HG03060 (cell line): ENCODE measurements around the gene TCFL5.

Source experiments
- ATAC-seq: cut with Tn5 transposase; IDR thresholded peaks from one replicate; pipeline ENCODE4 v1.9.1; 2021; ENCODE audit warnings: low read depth, moderate number of reproducible peaks; ENCODE audit not compliant: unreplicated experiment

The TCFL5 gene

DNA sequence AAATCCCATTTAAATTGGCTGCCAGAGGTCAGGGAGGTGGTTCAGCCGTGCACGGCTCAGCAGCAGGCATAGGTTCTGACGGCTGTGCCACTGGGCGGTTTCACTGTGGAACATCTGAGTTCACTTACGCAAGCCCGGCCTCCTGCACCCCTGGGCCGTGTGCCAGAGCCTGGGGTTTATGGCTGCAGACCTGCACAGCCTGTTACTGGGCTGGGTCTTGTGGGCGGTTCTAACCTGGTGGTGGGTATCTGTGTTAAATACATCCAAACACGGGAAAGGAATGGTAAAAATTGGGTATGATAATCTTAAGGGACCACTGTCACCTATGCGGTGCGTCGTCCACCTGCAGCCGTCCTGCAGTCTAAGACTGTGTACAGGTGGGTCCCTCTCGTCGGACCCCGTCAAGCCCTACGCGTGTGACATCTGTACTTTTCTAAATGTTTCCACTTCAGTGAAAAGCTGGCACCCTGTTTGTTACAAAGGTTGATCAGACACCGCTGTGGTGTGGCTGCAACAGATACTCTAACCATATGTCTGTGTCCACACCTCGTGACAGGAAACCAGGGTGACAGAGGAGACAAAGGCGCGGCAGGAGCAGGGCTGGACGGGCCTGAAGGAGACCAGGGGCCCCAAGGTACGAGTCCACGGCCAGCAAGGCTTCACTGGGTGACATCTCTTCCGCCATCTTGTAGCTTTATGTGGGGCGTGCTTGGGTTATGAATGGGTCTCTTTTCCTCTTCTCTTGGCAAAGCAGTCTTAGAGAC is 23.3 kb downstream of the TCFL5 start:
- ATAC-seq = no peak

DNA sequence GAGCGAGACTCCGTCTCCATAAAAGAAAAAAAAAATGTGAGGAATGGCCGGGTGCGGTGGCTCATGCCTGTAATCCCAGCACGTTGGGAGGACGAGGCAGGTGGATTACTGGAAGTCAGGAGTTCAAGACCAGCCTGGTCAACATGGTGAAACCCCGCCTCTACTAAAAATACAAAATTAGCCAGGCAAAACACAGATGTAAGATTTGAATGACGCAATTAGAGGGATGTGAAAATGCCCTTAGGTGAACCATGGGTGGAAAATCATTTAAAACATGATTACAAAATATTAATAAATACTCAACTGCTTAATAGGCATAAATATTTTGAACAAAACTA is 23.9 kb downstream of the TCFL5 start:
- ATAC-seq = no peak

DNA sequence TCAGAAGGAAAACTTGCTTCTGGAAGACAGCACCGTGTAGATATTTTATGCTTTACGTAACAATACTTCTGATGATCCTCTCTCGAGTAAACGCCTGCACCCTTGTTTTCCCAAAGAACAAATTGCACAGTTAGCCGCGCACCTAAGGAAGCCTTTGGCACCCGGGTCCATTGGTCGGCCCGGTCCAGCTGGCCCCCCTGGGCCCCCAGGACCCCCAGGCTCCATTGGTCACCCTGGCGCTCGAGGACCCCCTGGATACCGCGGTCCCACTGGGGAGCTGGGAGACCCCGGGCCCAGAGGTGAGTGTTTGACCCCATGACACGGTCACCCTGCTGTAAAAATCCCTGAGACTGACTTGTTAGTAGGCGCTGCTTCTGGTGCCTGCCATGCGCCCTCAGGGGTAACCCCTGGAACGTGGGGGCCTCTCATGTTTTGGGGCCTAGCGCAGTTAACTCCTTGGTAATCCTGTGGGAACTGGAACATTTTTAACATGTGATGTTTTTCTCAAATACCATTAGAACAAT is 24.6 kb downstream of the TCFL5 start:
- no peak for ATAC-seq

DNA sequence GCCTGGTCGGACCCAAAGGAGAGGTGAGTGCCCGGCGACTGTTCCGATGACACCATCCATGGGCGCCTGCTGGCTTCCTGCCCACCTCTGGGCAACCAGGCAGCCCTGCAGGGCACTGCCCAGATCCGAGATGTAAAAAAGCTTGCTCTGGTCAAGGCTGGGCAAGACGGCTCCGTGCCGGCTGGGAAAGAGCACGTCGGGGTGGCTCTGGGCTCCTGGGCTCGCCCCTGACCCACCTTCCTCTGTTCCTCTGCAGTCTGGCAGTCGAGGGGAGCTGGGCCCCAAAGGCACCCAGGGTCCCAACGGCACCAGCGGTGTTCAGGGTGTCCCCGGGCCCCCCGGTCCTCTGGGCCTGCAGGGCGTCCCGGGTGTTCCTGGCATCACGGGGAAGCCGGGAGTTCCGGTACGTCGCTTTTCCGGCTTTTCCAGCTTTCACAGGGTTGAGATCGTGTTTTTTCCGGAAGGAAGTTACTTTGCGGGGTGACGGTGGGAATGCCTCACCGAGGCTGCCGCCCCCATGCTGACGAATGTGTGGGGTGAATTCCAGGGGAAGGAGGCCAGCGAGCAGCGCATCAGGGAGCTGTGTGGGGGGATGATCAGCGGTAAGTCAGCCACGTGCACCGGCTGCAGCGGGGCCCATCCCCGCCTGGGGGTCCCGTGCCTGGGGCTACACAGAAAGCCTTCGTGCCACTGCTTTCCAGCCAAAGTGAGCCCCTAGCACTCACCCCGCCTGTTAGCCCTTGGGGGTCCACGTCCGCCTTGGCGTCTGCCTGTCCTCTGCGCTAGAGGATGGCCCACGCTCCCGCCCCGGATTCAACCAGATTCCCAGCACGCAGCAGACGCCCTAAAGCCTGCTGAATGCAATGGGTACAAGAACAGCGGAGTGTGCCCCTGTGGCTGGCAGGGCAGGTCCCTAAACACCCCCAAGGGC is 25.4 kb downstream of the TCFL5 start:
- no peak for ATAC-seq

DNA sequence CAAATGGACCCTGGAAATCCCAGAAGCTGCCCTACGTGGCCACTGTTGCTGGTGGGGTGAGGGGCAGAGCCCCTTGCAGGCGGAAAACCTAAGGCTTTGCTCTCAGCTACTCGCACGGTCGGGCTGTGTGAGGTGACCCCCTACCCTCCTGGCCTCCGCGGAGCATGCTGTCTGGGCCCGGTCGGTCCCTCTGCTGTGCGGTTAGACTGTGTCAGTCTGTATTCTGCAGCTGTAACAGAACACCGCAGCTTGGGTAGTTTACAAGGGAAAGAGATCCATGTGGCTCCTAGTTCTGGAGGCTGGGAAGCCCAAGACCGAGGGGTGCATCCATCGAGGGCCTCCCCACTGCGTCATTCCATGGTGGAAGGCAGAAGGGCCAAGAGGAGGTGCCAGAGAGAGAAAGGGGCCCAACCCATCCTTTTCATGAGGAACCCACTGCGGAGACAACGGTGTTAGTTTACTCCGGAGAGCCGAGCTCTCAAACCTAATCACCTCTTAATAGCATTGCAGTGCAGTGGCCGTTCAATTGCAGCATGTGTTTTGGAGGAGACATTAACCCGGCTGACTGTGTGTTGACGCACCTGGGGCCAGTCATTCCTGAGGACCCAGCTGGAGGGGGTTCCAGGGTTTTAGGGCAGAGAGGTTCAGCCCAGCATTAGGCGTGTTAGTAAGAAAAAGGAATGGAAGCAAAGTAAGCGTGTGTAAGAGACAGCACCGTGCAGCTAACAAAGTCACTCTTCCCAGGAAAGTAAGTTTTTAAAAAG is 26.5 kb downstream of the TCFL5 start:
- ATAC-seq = no peak

DNA sequence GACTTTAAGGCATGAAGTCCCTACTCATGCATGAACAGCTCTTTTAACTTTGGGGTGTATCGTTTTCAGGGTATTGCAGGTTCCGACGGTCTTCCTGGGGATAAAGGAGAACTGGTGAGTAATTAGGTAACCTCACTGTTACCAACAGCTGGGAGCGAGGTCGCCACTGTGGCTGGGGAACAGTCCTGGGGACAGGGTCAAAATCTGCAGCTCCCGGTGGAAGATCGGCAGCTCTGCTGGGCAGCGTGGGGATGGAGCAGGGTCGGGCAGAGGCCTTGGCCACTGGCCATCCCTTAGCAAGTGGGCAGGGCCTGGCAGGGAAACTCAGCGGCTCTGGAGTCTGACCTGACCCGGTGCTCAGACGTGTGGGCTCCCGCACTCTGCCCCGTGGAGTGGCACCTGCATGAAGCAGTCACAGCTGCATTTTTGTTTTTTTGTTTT is 28.7 kb downstream of the TCFL5 start:
- no peak for ATAC-seq

DNA sequence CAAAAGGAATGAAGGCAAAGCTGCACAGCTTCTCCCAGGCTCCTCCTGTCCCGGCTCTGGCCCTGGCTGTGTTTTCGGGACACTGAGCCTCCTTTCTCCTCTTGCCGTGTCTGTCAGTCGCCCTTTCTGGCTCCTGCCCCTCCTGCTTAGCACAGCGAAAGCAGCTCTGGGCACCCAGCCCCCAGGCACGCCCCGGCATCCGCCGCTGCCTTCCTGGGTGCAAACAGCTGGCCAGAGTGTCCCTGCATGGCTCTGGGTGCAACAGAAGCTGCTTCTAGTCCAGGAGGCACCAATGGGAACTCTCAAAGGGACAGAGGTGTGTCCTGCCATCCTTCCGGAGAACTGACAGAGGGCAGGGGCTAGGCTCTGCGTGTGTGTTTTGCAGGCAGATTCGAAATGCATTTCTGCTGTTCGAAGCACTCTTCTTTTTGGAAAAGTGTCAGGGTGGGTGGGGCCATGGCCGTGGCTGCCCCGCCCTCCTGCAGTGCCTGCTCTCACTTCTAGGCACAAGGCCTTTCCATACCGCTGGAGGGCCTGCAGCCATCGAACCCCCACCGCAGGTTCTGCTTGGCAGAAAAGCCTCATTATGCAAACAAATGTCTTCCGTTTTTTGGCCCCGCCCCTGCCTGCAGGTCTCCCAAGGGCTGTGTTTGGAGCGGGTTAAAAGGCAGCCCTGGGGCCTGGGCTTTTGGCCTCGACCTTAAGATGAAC is 29.3 kb downstream of the TCFL5 start:
- no peak for ATAC-seq

DNA sequence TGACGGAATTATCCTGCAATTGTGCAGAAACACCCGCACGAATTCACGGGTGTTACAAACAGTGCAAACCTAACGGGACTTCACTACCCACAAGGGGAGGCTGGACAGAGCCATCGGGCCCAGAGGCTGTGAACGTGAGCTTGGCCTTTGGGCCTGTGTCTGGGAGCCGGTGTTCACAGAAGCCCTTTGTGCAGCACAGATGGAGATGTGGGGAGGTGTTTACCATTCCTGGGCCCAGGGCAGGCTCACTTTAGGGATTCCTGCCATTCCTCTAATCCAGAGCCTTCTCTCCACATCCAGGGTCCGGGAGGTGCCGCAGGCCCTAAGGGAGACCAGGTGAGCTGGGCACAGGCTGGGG is 29.8 kb downstream of the TCFL5 start:
- no peak for ATAC-seq

DNA sequence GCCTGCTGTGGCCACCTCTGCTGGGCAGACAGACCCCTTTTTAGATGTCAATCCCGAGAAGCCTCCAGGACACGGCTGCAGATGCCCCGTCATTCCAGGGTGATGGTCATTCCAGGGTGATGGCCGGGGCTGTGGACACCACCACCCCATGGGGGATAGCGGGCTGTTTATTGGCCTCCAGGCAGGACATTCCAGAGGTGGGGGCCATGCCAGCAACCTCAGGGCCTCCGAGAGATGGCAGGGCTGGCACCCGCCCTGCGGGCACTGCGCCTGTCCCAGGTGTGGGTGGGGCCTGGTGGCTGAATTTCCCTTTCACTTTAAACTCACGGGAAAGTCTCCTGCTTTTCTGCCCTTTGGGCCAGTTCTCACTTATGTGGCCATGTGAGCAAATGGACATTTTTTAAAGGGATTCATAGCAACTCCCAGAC is 30.2 kb downstream of the TCFL5 start:
- no peak for ATAC-seq

DNA sequence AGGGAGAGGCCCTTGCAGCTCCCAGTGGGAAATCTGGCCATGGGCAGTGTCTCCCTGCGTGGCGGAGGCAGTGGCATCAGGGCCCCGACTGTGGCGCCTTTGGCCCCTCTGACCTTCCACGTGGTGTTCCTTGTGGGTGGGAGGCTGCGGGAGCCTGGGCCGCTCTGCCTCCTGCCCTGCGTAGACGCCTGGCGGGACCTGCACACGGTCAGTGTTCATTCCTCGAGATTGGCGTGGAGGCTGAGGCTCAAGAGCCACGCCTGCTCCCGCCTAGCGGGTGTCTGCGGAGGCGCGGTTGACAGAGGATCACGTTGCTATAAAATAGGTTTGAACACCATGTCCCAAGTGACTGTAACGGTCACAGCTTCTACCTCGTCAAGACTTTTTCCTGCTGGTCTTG is 30.8 kb downstream of the TCFL5 start:
- no peak for ATAC-seq

DNA sequence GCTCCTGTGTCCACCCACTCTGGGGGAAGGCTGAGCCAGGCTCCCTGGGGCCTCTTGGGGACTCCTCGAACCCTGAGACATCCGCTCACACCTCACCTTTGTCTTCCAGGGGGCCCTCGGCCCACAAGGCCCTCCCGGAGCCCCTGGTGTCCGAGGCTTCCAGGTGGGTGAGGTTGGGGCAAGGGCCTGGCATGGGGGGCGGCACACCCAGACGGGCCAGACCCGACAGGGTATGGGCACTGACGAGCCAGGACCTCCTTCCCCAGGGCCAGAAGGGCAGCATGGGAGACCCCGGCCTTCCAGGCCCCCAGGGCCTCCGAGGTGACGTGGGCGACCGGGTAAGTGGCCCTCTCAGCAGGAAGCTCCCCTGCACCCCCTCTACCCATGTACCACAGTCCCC is 31.4 kb downstream of the TCFL5 start:
- ATAC-seq = no peak

DNA sequence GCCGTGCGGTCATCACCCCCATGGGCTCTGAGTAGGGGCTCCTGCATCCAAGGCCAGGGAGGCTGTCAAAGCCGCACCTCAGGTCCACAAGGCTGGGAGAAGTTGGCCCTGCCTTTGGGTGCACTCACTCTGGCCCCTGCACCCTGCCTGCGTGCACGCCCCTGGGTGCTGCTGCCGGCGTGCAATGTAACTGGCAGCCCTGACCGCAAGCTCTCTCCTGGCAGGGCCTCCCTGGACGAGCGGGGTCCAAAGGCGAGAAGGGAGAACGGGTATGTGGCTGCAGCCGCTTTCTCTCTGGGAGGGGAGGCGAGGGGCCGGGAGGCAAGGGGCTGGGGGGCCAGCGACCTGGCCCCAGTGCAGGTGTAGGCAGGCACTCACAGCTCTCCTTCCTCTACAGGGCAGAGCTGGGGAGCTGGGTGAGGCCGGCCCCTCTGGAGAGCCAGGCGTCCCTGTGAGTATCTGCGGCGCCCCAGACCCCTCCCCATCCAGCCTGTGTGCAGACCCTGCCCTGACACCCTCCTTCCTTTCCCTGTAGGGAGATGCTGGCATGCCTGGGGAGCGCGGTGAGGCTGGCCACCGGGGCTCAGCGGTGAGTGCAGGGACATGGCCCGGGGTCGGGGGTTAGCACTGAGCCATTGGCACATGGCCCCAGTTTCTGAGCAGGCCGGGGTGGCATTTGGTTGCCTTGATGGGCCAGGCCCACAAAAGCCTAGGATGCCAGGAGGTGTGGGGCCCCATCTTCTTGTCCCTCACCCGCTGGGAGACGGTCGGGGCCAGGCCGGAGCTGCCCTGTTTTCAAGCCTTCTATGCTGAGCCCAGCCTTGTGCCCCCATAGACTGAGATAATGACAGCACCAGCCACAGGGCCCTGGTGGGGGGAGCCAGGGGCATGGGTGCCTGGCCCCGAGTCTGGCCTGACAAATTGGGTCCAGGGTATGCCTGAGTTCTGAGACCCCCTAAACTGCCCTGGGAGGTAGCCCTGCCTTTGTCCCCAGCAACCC is 32.1 kb downstream of the TCFL5 start:
- ATAC-seq = no peak

DNA sequence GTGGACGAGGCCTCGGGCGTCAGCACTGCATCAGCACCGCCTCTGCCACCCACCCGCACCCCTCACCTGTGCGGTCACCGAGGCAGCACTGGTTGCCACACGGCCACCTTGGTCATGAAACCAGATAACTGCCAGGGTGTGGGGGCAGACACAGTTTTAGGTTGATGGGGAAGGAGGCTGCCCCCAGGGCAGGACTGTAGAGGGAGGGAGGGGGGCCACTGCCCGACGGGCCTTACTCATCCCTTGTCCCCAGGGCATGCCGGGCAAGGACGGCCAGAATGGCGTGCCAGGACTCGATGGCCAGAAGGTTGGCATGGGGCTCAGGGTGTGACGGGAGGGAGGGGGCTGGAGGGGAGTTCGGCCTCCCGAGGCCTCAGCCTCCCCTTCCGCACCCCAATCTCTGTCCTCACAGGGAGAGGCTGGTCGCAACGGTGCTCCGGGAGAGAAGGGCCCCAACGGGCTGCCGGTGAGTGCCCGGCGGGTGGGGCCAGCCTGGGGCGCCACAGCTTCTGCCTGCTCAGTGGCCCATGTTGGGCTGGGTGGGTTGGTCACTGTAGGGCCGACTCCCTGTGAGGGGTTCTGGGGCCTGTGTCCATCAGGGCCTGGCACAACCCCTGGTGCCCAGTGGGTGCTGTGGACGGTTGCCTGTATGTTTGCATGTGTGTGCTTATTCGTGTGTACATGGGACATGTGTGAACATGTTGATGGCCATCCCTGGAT is 33.0 kb downstream of the TCFL5 start:
- no peak for ATAC-seq

DNA sequence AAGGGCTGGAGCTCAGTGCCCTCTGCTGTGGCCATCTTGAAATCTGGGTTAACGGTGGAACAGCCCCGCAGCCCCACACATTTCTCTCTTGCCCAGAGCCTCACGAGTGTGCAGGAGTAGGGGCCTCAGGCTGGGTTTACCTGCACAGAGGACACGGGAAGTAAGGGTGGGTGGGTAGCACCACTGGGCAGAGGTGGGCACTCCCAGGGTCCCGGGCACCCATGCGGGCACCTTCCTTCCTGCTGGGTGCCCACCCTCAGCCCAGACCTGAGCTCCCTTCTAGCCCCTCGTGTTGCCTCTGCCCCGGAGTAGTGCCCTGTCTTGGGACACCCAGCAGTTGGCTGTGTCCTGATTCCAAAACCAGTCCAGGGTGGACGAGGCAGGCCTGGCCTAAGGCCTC is 33.6 kb downstream of the TCFL5 start:
- ATAC-seq = no peak

DNA sequence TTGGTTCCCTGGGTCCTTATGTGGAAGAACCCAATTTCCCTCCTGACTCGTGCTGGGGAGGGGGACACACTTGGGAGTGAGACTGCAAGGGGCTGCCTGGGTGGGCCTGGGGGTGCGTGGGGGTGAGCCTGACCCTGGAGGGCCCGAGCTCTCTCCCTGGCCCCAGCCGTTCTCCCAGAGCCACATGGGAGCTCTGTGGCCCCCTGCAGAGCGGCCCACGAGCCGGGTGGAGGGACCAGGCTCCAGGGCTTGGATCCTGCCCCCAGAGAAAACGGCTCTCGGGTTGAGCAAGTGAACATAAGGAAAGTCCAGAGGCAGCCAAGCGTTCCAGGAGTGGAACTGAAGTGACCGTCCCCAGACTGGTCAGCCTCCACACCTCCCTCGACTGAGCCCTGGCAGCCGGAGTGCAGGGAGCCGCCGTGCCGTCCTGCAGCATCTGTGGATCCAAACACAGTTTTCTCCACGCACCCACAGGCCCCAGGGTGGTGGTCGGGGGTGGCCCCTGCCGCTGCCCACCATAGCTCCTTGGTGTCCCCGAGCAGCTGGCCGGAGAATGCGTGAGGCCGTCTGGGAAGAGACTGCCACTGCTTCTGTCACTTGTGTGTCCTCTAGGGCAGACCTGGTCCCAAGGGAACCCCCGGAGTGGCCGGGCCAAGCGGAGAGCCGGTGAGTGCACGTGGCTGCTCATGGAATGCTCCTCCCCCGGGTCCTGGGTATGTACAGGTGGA is 34.1 kb downstream of the TCFL5 start:
- ATAC-seq = no peak

DNA sequence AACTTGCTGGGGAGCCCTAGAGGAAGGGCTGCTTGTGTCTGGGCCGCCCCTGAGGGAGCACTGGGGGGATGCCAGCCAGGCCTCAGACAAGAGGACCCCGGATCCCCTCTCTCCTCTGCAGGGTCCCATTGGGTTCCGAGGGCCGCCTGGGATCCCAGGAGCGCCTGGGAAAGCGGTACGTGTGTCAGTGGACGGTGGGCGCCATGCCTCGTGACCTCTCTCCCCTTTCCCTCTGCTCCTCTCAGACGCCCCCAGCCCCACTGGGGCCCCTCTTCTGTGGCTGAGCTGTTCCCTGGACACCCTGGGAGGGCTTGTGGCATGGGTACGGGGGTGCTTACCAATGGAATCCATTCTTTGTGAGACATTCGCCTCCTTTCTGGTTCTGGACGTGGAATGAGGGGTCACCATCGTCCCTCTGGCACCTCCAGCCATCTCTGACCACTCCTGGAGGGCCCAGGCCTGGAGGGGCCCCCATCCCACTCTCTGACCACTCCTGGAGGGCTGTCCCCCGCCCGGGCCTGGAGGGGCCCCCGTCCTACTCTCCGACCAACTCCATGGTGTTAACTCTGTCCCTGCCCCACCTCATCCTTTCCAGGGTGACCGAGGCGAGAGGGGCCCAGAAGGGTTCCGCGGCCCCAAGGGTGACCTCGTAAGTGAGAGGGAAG is 34.8 kb downstream of the TCFL5 start:
- ATAC-seq = no peak

DNA sequence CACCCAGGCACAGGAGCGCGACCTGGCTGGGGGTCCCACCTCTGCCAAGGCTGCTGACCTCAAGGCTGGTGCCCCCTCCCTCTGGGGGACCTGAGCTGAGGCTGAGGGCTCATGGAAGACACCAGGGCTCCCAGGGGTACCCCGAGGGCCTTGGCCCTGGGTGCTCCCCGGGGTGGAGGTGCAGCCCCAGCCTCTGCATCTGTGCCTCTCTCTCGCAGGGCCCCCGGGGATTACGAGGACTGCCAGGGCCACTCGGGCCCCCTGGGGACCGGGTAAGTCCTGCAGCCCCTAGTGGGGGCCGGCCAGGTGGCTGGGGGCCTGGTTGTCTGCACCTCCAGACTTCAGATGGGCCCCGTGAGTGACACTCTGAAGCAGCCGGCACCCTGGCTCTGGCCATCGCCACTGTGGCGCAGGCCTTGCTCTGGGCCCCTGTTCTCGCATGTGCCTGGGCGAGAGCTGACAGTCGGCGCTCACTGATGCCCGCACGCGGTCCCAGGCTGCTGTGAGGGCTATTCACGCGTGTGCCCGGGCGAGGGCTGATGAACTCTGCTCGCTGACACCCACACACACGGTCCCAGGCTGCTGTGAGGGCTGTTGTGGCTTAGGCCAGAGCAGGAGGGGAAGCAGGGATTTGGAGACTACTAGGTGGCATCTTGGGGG is 35.5 kb downstream of the TCFL5 start:
- ATAC-seq = no peak
